Bone marrow (tissue), 2 donors: Measurements from ENCODE around the gene LUZP2.
"Not testable (repeated sequence)": the region's sequence is repeated elsewhere in the genome, so short reads cannot be mapped to it uniquely, and the experiment has no call there.

ENCODE experiments used
- DNase-seq, 2 donors: peaks; one replicate each; lab custom pipeline; 2025; lab: John Stamatoyannopoulos, UW

The LUZP2 gene

GRCh38 chr11:24820541-24820940 is 323.7 kb downstream of the LUZP2 start:
- no peak for DNase-seq

GRCh38 chr11:24828938-24829605 is 332.2 kb downstream of the LUZP2 start:
- DNase-seq, result no peak

GRCh38 chr11:24833573-24833972 is 336.7 kb downstream of the LUZP2 start:
- DNase-seq, result no peak

- DNase-seq, result no peak
Measured at GRCh38 chr11:24837112-24837511, 340.3 kb downstream of the LUZP2 start.

- no peak for DNase-seq
Measured at GRCh38 chr11:24842308-24842707, 345.5 kb downstream of the LUZP2 start.

- no peak for DNase-seq
Measured at GRCh38 chr11:24844406-24844805, 347.6 kb downstream of the LUZP2 start.

- no peak for DNase-seq
Measured at GRCh38 chr11:24848857-24849256, 352.0 kb downstream of the LUZP2 start.

GRCh38 chr11:24855951-24856350 is 359.1 kb downstream of the LUZP2 start:
- no peak for DNase-seq

- DNase-seq, result no peak
Measured at GRCh38 chr11:24859801-24860300, 363.0 kb downstream of the LUZP2 start.

- DNase-seq, result no peak
Measured at GRCh38 chr11:24861440-24861839, 364.6 kb downstream of the LUZP2 start.

- no peak for DNase-seq
Measured at GRCh38 chr11:24866743-24867142, 369.9 kb downstream of the LUZP2 start.

GRCh38 chr11:24870048-24870447 is 373.2 kb downstream of the LUZP2 start:
- no peak for DNase-seq

GRCh38 chr11:24872186-24872585 is 375.3 kb downstream of the LUZP2 start:
- DNase-seq, result no peak

GRCh38 chr11:24872651-24873311 is 375.9 kb downstream of the LUZP2 start:
- DNase-seq, result no peak

- no peak for DNase-seq
Measured at GRCh38 chr11:24880962-24881361, 384.1 kb downstream of the LUZP2 start.

GRCh38 chr11:24885580-24886173 is 388.8 kb downstream of the LUZP2 start:
- no peak for DNase-seq

GRCh38 chr11:24886880-24887619 is 390.2 kb downstream of the LUZP2 start:
- DNase-seq, result no peak

- DNase-seq, result no peak
Measured at GRCh38 chr11:24890426-24890825, 393.6 kb downstream of the LUZP2 start.

GRCh38 chr11:24891845-24892492 is 395.1 kb downstream of the LUZP2 start:
- not testable (repeated sequence) for DNase-seq

- no peak for DNase-seq
Measured at GRCh38 chr11:24896118-24896835, 399.4 kb downstream of the LUZP2 start.

GRCh38 chr11:24900514-24900913 is 403.7 kb downstream of the LUZP2 start:
- no peak for DNase-seq
